Transverse colon (tissue), 4 donors: ENCODE data around the gene DNAJC7. TPM values are rescaled to one million over a fixed set of nuclear protein-coding genes. Genes with fewer than 3 reads are reported as not detected.

Experiments used
- DNase-seq: peaks from one replicate; pipeline ENCODE4 v3.0.0-alpha.2; 2019
- H3K27ac ChIP-seq, 4 donors: fragments of 200-600 bp; sonication (generic); 2 replicates each; pipeline ENCODE4 v1.5.1; 2016 to 2018; ENCODE audit warnings: inconsistent platforms in 4 of 4
- H3K27me3 ChIP-seq: fragments of 200-600 bp; sonication (generic); 2 replicates; pipeline ENCODE4 v1.5.1; 2017; ENCODE audit warnings: inconsistent platforms
- H3K36me3 ChIP-seq, 4 donors: fragments of 200-600 bp; sonication (generic); 2 replicates each; pipeline ENCODE4 v1.5.1; 2017 to 2019; ENCODE audit warnings: inconsistent platforms in 4 of 4
- H3K4me1 ChIP-seq, 4 donors: fragments of 200-600 bp; sonication (generic); 2 replicates each; pipeline ENCODE4 v1.5.1; 2017 to 2020; ENCODE audit warnings: inconsistent platforms in 4 of 4
- H3K4me3 ChIP-seq, 4 donors: fragments of 200-600 bp; sonication (generic); 1 replicate in 1 of 4; 2 replicates in 3 of 4; pipeline versions ENCODE4 v1.5.1 to v1.6.1; 2017 to 2019; ENCODE audit warnings: inconsistent platforms in 4 of 4
- H3K9me3 ChIP-seq, 2 donors: fragments of 200-600 bp; sonication (generic); 2 replicates each; pipeline ENCODE4 v1.5.1; 2017 to 2019; ENCODE audit warnings: inconsistent platforms in 2 of 2
- CTCF ChIP-seq, 5 experiments: fragments of 200-600 bp in 3 of 5; fragments of 450-650 bp in 2 of 5; sonication (generic) in 3 of 5; IDR thresholded peaks; 1 replicate in 2 of 5; 2 replicates in 3 of 5; pipeline ENCODE4 v1.5.1; 2016 to 2017; ENCODE audit warnings: antibody characterized with exemption in 5 of 5, inconsistent platforms in 3 of 5, mild to moderate bottlenecking in 2 of 5, moderate library complexity in 1 of 5
- EP300 ChIP-seq: sonication (generic); formaldehyde crosslinking; IDR thresholded peaks from one replicate; pipeline ENCODE4 v1.6.1; 2017; ENCODE audit warnings: antibody characterized with exemption, low read depth
- POLR2A ChIP-seq: fragments of 450-650 bp; IDR thresholded peaks from one replicate; pipeline ENCODE4 v1.6.1; 2016; ENCODE audit warnings: antibody characterized with exemption, mild to moderate bottlenecking, moderate library complexity
- POLR2AphosphoS5 ChIP-seq, 3 donors: sonication (generic); formaldehyde crosslinking; IDR thresholded peaks; one replicate each; pipeline ENCODE4 v1.6.1; 2016; ENCODE audit warnings: antibody characterized with exemption in 3 of 3
- WGBS, 2 donors: methylation state at CpG; one replicate each; pipeline ENCODE4 v1.1.5; 2018; ENCODE audit warnings: low coverage in 1 of 2; 5-methylcytosine and 5-hydroxymethylcytosine counted together
- in situ Hi-C, 4 donors: fragments of 200-750 bp; cut with MboI; loops; one replicate each; pipeline versions ENCODE4 v1.15.0 to v1.15.1; 2017; ENCODE audit warnings: low sequenced_read_pairs in 3 of 4, low pct_ligation_motif_present in 1 of 4, low pct_unique_long_range_greater_than_20kb in 1 of 4
- intact Hi-C: fragments of 100-400 bp; cut with DNase I; formaldehyde crosslinking; loops from one replicate; pipeline ENCODE4 v1.15.1; 2023; ENCODE audit warnings: low total_unique reads
- total RNA-seq, 4 donors: library from RNA; depleted of rRNA; stranded (reverse); fragments of >200 nt; gene quantifications; one replicate each; pipeline ENCODE4 v1.1.0, GENCODE V29; 2016

Gene DNAJC7
- total RNA-seq, 4 donors from 2014 or later, result 18.1 to 87.5 (median 64.5) TPM

GRCh38 chr17:42019509-42020404, 2.5 kb upstream of the DNAJC7 start, which contains the start of gene NKIRAS2:
NKIRAS2 (plus strand) TSS chr17:42020090; CDS start chr17:42021578, 1,488 bp downstream.
- Histone ChIP-seq H3K4me1 (peaks cover 28 to 53% (median 43%) of the 10 kb centered on the region in 4 donors), H3K27ac (peak within 1 kb of the TSS; percentile 85 to 94 (median 90)), H3K27me3 (no peaks in the 10 kb centered on the region), H3K36me3 (peaks cover 0 to 17% (median 2%) of the 10 kb centered on the region in 4 donors), H3K9me3 (no peaks in the 10 kb centered on the region), H3K4me3 (peak within 1 kb of the TSS; percentile 85 to 97 (median 92))
- in situ Hi-C loops (loop anchor here in 1 of 4 donors (5.0 kb wide), 1 partner anchor 93 kb away; the partner anchor contains the start of gene DHX58), intact Hi-C loops (loop anchor here (10.0 kb wide), 1 partner anchor 55 kb away; the partner anchor contains the start of gene CNP)
- 6% methylated on average over 48 of the region's 49 CpGs; no CpG with 5 or more reads in 1 of the 2 donors for WGBS, 2 donors
- TF ChIP-seq POLR2AphosphoS5 (IDR thresholded peaks at IDR 0.05) (peak; percentile 55 to 80 (median 76)), EP300 (no peak), POLR2A (peak; percentile 71), CTCF (IDR thresholded peaks at IDR 0.05) (peak; percentile 92 to 95 (median 95))
- DNase-seq, result peak; percentile 96

GRCh38 chr17:42018988-42019387, 1.7 kb upstream of the DNAJC7 start:
- Histone ChIP-seq H3K4me3 (no peak overlapping the region), H3K27me3 (no peaks in the 10 kb centered on the region), H3K27ac (no peak overlapping the region), H3K4me1 (peaks cover 28 to 53% (median 40%) of the 10 kb centered on the region in 4 donors), H3K9me3 (no peaks in the 10 kb centered on the region), H3K36me3 (peaks cover 0 to 17% (median 1%) of the 10 kb centered on the region in 4 donors)
- 89 to 93% methylated on average over 4 of the region's 4 CpGs for WGBS, 2 donors
- TF ChIP-seq EP300 (no peak), POLR2A (no peak), CTCF (IDR thresholded peaks at IDR 0.05) (no peak), POLR2AphosphoS5 (IDR thresholded peaks at IDR 0.05) (no peak)
- DNase-seq, result no peak
- in situ Hi-C loops, result no loop called here
- intact Hi-C loops, result loop anchor here (10.0 kb wide), 1 partner anchor 54 kb away; the partner anchor contains the start of gene CNP

- TF ChIP-seq POLR2AphosphoS5 (IDR thresholded peaks at IDR 0.05) (no peak), POLR2A (no peak), EP300 (no peak), CTCF (IDR thresholded peaks at IDR 0.05) (no peak)
- peak overlapping the region in 2 of 4 donors; percentile 83 to 92 for H3K4me3 ChIP-seq
- in situ Hi-C loops (no loop called here), intact Hi-C loops (loop anchor here (10.0 kb wide), 1 partner anchor 54 kb away; the partner anchor contains the start of gene CNP)
- H3K27me3 ChIP-seq, result no peaks in the 10 kb centered on the region
- H3K9me3 ChIP-seq, result no peaks in the 10 kb centered on the region
- peaks cover 28 to 57% (median 43%) of the 10 kb centered on the region in 4 donors for H3K4me1 ChIP-seq
- no peak for DNase-seq
- H3K27ac ChIP-seq, result peak overlapping the region; percentile 90 to 95 (median 92)
- WGBS, 2 donors, result 28 to 42% methylated on average over 3 of the region's 3 CpGs
- peaks cover 0 to 10% (median 0%) of the 10 kb centered on the region in 4 donors for H3K36me3 ChIP-seq
Observed at GRCh38 chr17:42018339-42018738, 1.1 kb upstream of the DNAJC7 start.

- no peaks in the 10 kb centered on the region for H3K9me3 ChIP-seq
- TF ChIP-seq POLR2AphosphoS5 (IDR thresholded peaks at IDR 0.05) (no peak), POLR2A (no peak)
- H3K4me1 ChIP-seq, result peaks cover 28 to 62% (median 48%) of the 10 kb centered on the region in 4 donors
- in situ Hi-C loops, result no loop called here
- H3K27me3 ChIP-seq, result no peaks in the 10 kb centered on the region
- peak overlapping the region; percentile 90 to 95 (median 92) for H3K27ac ChIP-seq
- 11% methylated on average over 11 of the region's 11 CpGs; no CpG with 5 or more reads in 1 of the 2 donors for WGBS, 2 donors
- H3K36me3 ChIP-seq, result peaks cover 0 to 6% (median 0%) of the 10 kb centered on the region in 4 donors
- intact Hi-C loops, result loop anchor here (10.0 kb wide), 1 partner anchor 53 kb away; the partner anchor contains the start of gene CNP
- DNase-seq, result no peak
- H3K4me3 ChIP-seq, result peak overlapping the region; percentile 81 to 92 (median 86)
Observed at GRCh38 chr17:42017866-42018200, 594 bp upstream of the DNAJC7 start.
